HG02623 (cell line): ENCODE measurements around the gene LCE5A.
"Not testable (repeated sequence)": the region's sequence is repeated elsewhere in the genome, so short reads cannot be mapped to it uniquely, and the experiment has no call there.

Source experiments
- ATAC-seq: cut with Tn5 transposase; IDR thresholded peaks from one replicate; pipeline ENCODE4 v1.9.1; 2021; ENCODE audit warnings: moderate library complexity; ENCODE audit not compliant: unreplicated experiment

The LCE5A gene

GRCh38 chr1:152515434-152515783, 4.8 kb downstream of the LCE5A start:
- ATAC-seq = no peak

DNA sequence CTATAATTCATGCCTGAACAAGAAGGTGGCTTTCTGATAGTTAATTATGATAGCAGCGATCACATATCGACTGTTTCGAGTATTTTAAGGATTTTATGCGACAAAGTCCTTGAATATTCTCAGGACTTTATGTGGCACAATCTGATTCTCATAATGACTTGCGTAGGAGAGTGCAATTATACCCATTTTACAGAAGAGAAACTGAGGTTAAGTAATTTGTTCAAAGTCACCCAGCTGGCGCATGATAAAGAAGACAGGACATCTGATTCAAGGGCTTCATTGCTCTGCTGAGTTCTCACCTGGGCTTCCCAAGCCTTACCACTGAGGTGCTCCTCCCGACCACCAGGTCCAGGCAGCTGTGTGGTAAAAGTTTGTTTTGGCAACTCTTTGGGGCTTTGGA, 5.5 kb downstream of the LCE5A start:
- ATAC-seq = no peak

- no peak for ATAC-seq
Measured at GRCh38 chr1:152517237-152517811, 6.7 kb downstream of the LCE5A start.

DNA sequence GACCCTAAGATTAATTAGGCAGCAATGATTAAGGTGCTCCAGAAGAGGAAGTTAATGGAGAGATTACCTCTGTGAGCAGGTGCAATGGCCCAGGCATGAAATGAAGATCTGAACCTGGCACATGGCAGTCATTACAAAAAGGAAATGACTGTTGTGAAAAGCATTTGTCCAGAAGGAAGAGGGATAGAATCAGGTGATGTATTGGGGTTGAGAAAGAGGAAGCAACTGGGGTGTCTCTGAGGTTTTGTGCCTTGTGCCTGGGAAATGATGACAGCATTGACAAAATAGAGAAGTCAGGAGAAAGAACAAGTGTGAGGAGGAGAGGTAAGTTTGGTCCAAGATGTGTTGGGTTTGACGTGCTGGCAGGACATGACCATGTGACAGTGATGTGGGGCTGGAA, 9.2 kb downstream of the LCE5A start:
- ATAC-seq = no peak

DNA sequence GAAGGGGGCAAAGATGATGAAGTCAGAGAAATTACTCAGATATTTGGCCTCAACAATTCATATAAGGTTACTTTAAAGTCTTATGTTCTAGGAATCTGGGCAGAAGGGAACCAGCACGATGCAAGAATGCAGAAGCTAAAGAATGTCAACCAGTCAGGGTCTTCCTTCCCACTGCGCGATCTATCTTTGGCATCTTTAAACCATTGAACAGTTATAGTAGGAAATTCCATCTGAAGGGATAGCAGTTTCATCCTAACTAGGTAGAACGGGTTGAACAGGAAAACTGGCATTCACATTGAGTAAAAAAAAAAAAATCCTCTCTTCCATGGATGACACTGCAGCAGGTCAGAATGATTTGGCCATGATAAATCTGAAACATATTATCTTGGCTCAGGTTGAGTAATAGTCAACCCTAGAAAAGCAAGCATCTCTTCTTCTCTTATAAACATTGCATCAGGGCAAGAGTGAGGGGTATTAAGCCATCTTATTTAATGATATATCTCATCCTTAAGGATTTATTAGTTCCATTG, 10.0 kb downstream of the LCE5A start:
- ATAC-seq = no peak

DNA sequence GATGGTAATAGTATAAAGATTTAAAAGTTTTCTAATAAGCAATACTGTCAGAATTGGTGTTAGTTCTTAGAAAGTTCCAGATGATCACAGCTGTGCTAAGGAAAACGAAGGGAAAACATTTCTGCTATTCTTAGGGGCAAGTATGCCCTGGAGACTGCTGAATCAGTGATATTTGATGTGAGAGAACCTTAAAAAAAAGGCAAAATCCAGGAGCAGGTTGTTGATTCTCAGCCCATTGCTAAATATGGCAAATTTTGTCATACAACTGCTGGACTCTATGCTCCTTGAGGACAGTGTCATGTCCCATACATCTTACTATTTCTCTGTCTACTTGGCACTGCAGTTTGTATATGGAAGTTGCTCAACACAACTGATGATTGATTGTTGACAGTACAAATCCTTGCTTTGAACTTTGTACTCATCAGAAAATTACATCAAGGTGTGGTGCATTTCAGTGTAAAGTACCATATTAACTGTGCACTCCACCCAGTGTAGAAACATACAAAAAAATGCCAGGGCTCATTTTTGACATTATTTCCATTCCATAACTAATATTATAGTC, 14.6 kb downstream of the LCE5A start:
- ATAC-seq = no peak

DNA sequence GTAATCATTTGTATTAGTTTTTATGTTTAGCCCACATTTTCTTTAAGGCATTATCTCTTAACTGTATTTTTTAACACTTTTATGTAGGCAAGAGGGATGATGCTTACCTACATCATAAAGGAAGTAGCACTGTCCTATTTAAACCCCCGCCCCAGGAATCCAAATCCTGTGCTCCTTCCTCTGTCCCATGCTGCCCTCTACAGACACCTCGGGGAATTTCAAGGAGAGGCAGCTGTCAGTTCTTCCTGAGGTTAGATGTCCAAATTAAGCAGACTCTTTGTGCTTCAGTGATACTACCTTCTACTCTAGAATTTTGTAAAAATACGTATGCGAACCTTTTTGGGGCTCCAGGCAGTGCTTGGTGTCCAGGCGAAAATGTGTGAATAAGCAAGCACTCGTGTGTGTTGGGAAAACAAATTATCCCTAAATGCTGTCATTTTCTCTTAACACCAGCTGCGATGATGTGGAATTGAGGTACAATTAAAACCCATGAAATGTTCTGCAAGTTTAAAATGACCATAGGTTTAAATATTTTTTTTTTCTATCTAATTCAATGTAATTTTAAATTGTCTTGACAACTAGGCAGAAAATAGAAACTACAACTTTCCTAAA, 22.8 kb downstream of the LCE5A start:
- no peak for ATAC-seq

DNA sequence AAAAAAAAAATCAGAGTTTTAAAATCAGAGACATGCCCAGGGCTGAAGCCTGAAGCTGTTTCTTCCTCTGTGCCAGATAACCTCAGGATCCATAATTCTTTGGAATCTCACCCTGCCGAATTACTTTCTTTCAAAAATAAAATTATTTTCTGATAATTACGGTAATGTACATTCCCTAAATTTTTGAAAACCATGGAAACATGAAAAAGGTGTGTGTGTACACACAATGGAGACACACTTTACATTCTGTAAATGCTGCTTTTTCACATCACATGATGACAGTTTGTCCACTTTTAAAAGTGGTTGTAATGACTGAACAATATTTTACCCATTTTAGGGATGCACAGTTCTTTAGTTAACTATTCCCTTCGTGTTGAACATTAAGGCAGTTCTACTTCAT, 25.2 kb downstream of the LCE5A start:
- ATAC-seq = no peak

- ATAC-seq = no peak
Measured at GRCh38 chr1:152537496-152537895, 26.9 kb downstream of the LCE5A start.

GRCh38 chr1:152539901-152540300, 29.3 kb downstream of the LCE5A start:
- no peak for ATAC-seq

DNA sequence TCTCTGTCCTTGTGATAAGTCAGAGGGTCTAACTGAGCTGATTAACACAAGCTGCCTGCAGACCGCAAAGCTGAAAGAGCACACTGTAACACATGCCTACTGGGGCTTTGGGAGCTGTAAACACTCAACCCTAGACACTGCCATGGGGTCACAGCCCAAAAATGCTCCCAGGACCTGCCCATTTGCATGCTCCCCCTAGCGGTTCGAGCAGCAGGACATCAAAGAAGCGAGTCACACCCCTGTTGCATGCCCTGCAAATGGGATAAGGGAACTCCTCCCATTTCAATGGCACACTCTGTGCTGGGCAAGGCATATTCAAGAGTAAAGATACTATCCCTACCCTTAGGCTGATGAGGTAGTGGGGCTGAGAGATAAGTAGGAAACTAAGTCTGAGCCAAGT, 33.2 kb downstream of the LCE5A start:
- no peak for ATAC-seq

- no peak for ATAC-seq
Measured at GRCh38 chr1:152546704-152547103, 36.1 kb downstream of the LCE5A start.

- not testable (repeated sequence) for ATAC-seq
Measured at GRCh38 chr1:152548358-152548757, 37.8 kb downstream of the LCE5A start.
